Kidney (tissue), 14 donors: ENCODE results near the gene CEMP1. TPM values are rescaled to one million over a fixed set of nuclear protein-coding genes. Genes with fewer than 3 reads are reported as not detected.

Source experiments
- DNase-seq, 5 donors: peaks; one replicate each; pipeline ENCODE4 v3.0.0-alpha.2; 2013 to 2020
- FAIRE-seq: peaks from 2 replicates; lab custom pipeline; 2012; peaks lifted over from hg19 to GRCh38; lab: Jason Lieb, UNC
- H3K27ac ChIP-seq, 2 donors: one replicate each; pipeline ENCODE4 v1.7.0; 2013; ENCODE audit warnings: low read depth in 2 of 2, low read length in 2 of 2, inconsistent platforms in 1 of 2
- H3K27me3 ChIP-seq: one replicate; pipeline ENCODE4 v1.7.1; 2013; ENCODE audit warnings: low read length, inconsistent platforms; ENCODE audit not compliant: control insufficient read depth, insufficient read depth
- H3K36me3 ChIP-seq, 3 donors: one replicate each; pipeline versions ENCODE4 v1.7.0 to v1.7.1; 2013; ENCODE audit warnings: low read length in 3 of 3, control low read depth in 1 of 3, inconsistent platforms in 1 of 3; ENCODE audit not compliant: insufficient read depth in 3 of 3, control insufficient read depth in 2 of 3
- H3K4me1 ChIP-seq, 3 donors: one replicate each; pipeline versions ENCODE4 v1.7.0 to v1.7.1; 2013; ENCODE audit warnings: low read length in 3 of 3, inconsistent platforms in 1 of 3, low read depth in 1 of 3; ENCODE audit not compliant: control insufficient read depth in 2 of 3, insufficient read depth in 2 of 3
- H3K4me3 ChIP-seq, 3 donors: one replicate each; pipeline versions ENCODE4 v1.7.0 to v1.8.1; 2013; ENCODE audit warnings: low read length in 3 of 3, control low read depth in 1 of 3, inconsistent platforms in 1 of 3
- H3K9ac ChIP-seq, 3 donors: one replicate each; pipeline versions ENCODE4 v1.7.0 to v1.7.1; 2013; ENCODE audit warnings: low read length in 3 of 3, control low read depth in 1 of 3, inconsistent platforms in 1 of 3
- H3K9me3 ChIP-seq, 3 donors: one replicate each; pipeline versions ENCODE4 v1.7.0 to v1.7.1; 2013; ENCODE audit warnings: low read length in 3 of 3, control low read depth in 1 of 3, inconsistent platforms in 1 of 3; ENCODE audit not compliant: control insufficient read depth in 2 of 3, insufficient read depth in 1 of 3
- CTCF ChIP-seq: IDR thresholded peaks from 3 replicates; pipeline ENCODE4 v1.5.1; 2012; ENCODE audit warnings: mild to moderate bottlenecking, moderate library complexity, borderline replicate concordance; ENCODE audit not compliant: insufficient read depth; ENCODE audit errors: extremely low read depth
- intact Hi-C: fragments of 100-400 bp; cut with DNase I; formaldehyde crosslinking; loops from one replicate; pipeline ENCODE4 v1.11.1; 2022
- polyA plus RNA-seq: library from polyadenylated mRNA; stranded (reverse); fragments of 350-450 nt; fragmentation: Illumina TruSeq; extraction: RNeasy Lipid Tissue Mini Kit (QIAGEN cat#74804); gene quantifications from one replicate; pipeline ENCODE4 v1.2.3, GENCODE V29; 2014; ENCODE audit warnings: low read depth, low replicate concordance; ENCODE audit not compliant: insufficient read depth
- total RNA-seq: library from RNA; stranded (reverse); fragmentation: NEBNext Ultra II Directional; extraction: Animal tissue kit (Norgen Biotek cat#: 25700); gene quantifications from one replicate; pipeline ENCODE4 v1.2.1, GENCODE V29; 2021
- donor health status: control.
- donor health status: control.
- donor health status: control.
- donor health status: control.
- donor health status: control.
- donor health status: DM: yes; HTN: yes; CAD: no.
- donor health status: Normal renal cell carcinoma (clear cell type).

The CEMP1 gene
- total and polyA plus RNA-seq, 2 donors from 2014 or later = 0.54 TPM; not detected in 1

- Histone ChIP-seq H3K4me3 (peak overlapping the region; percentile 11 to 67 (median 36)), H3K36me3 (no peaks in the 10 kb centered on the region), H3K27me3 (no peaks in the 10 kb centered on the region), H3K9me3 (no peaks in the 10 kb centered on the region), H3K27ac (peak overlapping the region; percentile 9 to 68), H3K9ac (peak overlapping the region in 1 of 3 donors; percentile 58), H3K4me1 (peaks cover 0 to 46% (median 9%) of the 10 kb centered on the region in 3 donors)
- peak in 2 of 5 donors; percentile 65 to 79 for DNase-seq
- FAIRE-seq = no peak
- no peak for TF ChIP-seq CTCF
- intact Hi-C loops = no loop called here
Observed at GRCh38 chr16:2501946-2502895, 29.0 kb downstream of the CEMP1 start.

DNA sequence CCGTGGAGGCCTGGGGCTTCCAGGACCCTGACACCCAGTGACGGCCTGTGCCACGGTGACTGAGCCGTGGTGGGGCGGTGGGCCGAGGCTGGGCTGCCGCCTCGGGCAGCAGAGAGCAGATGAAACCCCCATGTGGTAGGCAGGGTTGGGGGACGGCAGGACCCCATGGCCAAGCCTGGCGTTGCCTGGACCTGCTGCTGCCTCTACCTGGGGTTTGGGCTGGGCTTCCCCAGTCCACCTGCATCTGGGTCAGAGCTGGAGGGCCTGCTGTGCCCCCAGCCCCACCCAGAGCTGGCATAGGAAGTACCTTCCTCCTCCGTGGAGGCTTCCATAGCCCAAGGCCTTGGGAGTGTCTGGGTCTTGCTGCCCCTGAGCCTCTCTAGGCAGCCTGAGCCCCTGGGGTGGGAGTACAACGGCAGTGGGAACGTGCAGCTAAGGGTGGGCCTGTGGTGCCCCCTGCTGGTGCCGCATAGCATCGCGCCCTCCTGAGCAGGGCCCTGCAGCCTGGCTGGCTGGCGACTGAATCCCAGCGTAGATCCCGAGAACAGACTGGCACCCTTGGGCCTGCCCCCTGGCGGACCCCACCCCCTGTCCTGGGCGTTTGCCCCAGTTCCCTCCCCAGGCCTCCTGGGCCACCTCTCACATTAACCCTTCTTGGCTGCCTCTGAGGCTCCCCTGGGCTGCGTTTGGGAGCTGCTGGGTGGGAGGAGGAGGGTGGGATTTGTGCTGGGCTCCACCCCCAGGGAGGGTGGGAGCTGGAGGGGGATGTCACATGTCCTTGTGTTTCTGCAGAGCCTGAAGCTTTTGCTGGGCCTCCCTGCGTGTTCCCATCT, 30.1 kb downstream of the CEMP1 start:
- H3K27ac ChIP-seq = peak overlapping the region; percentile 41 to 50

DNA sequence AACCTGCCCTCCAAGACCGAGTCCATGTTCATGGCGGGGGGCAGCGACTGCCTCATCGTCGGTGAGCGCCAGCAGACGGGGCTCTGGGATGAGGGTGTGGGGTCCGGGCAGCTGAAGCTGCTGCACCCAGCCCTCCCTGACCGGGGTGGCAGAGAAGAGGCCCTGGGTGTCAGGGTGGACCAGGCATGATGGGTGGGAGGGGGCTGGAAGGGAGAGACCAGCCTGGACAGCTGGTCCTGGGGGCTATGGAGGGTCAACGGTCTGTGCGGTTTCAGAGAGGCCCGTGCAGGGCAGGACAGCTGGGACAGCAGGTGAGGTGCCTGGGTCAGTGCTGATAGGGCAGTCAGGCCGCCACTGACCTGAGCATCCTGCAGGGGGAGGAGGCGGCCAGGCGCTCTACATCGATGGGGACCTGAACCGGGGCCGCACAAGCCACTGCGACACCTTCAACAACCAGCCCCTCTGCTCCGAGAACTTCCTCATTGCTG, 30.7 kb downstream of the CEMP1 start:
- FAIRE-seq (no peak), DNase-seq (peak in 2 of 5 donors; percentile 61 to 74)
- Histone ChIP-seq H3K4me3 (peak overlapping the region in 1 of 3 donors; percentile 67), H3K9ac (peak overlapping the region in 1 of 3 donors; percentile 26), H3K4me1 (peaks cover 0 to 54% (median 9%) of the 10 kb centered on the region in 3 donors), H3K9me3 (no peaks in the 10 kb centered on the region), H3K27me3 (no peaks in the 10 kb centered on the region), H3K36me3 (no peaks in the 10 kb centered on the region), H3K27ac (peak overlapping the region; percentile 41 to 50)
- no peak for TF ChIP-seq CTCF
- intact Hi-C loops = no loop called here

More for the DNA sequence above, 30.1 kb downstream of the CEMP1 start:
- Histone ChIP-seq H3K4me1 (peaks cover 0 to 54% (median 9%) of the 10 kb centered on the region in 3 donors), H3K4me3 (peak overlapping the region in 2 of 3 donors; percentile 16 to 67), H3K36me3 (no peaks in the 10 kb centered on the region), H3K27me3 (no peaks in the 10 kb centered on the region), H3K9ac (peak overlapping the region in 1 of 3 donors; percentile 26), H3K9me3 (no peaks in the 10 kb centered on the region)
- no peak for FAIRE-seq
- intact Hi-C loops = no loop called here
- peak; percentile 98 for TF ChIP-seq CTCF
- peak; percentile 94 to 96 (median 95) for DNase-seq
